ENCODE measurements around the gene LYPD6B.

LYPD6B gene

DNA sequence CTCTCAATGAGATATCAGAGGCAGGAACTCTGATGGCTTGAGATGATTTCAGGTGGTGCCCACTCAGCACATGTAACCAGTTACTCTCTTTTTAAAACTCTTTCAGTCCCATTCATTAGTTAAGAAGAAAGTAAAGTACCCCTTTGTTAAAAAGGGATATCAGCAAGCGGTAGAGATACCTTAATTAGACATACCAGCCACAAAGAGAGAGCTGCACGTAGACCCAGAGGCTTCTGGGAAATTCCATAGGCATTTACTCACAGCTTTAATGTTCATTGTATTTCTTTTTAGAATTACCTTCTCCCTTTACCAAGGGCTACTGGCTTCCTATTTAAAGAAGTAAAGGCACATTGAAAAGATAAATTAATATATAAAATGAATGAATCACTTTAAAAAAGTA, 63.3 kb downstream of the LYPD6B start:
- peaks cover 0 to 7% of the 10 kb centered on the region in 2 donors for H3K27me3 Mint-ChIP-seq
- no peak overlapping the region for H3K27ac Mint-ChIP-seq
- ATAC-seq (replicated peaks): no peak
- H3K4me1 Mint-ChIP-seq (ENCODE audit: low read depth in 2 of 2): no peaks in the 10 kb centered on the region
- no peaks in the 10 kb centered on the region for H3K9me3 Mint-ChIP-seq
- DNase-seq: no peak
- no peak overlapping the region for H3K4me3 Mint-ChIP-seq
- H3K36me3 Mint-ChIP-seq (ENCODE audit: insufficient read depth): no peaks in the 10 kb centered on the region

DNA sequence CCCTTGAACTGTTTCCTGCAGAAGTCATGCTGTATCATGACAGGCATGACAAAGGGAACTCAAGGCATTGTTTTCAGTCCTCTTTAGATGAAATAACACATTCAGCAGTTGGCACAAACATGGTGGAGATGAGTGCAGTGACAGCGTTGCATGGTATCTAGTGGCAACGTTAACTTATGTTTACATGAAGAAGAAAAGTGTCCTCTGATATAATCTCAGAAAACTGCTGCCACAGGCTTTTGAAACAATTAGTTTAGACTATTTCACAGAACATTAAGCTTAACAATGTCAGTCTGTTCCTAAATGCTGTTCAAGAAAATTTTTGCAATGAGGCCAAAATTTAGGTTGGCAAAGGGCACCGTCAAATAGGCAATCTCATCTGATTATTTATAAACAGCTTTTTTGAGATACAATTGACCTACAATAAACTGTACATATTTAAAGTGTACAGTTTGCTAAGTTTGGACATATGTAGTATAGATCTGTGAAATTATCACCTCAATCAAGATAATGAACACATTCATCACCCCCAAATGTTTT, 64.7 kb downstream of the LYPD6B start:
- Mint-ChIP-seq H3K9me3 (peaks cover 0 to 2% of the 10 kb centered on the region in 2 donors), H3K36me3 (ENCODE audit: insufficient read depth) (no peaks in the 10 kb centered on the region), H3K27me3 (peaks cover 0 to 12% of the 10 kb centered on the region in 2 donors), H3K4me1 (ENCODE audit: low read depth in 2 of 2) (no peaks in the 10 kb centered on the region), H3K4me3 (no peak overlapping the region), H3K27ac (no peak overlapping the region)
- ATAC-seq (replicated peaks) (no peak), DNase-seq (no peak)

DNA sequence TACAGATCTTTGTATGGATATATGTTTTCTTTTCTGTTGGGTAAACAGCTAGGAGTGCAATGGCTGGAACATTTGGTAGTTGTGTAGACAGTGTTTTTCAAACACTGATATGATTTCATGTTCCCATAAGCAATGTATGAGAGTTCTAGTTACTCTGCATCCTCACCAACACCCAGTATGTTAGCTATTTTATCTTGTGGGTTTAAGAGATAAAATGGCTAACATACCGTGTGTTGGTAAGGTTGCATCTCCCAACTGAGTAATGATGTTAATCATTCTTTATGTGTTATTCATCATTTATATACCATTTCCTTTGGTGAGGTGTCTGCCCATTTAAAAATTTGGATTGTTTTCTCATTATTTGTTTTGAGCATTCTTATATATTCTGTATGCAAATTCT, 65.7 kb downstream of the LYPD6B start:
- no peaks in the 10 kb centered on the region for H3K4me1 Mint-ChIP-seq (ENCODE audit: low read depth in 2 of 2)
- ATAC-seq (replicated peaks) (no peak), DNase-seq (no peak)
- peaks cover 0 to 3% of the 10 kb centered on the region in 2 donors for H3K9me3 Mint-ChIP-seq
- no peaks in the 10 kb centered on the region for H3K36me3 Mint-ChIP-seq (ENCODE audit: insufficient read depth)
- no peak overlapping the region for H3K4me3 Mint-ChIP-seq
- H3K27me3 Mint-ChIP-seq: peaks cover 0 to 16% of the 10 kb centered on the region in 2 donors
- no peak overlapping the region for H3K27ac Mint-ChIP-seq

DNA sequence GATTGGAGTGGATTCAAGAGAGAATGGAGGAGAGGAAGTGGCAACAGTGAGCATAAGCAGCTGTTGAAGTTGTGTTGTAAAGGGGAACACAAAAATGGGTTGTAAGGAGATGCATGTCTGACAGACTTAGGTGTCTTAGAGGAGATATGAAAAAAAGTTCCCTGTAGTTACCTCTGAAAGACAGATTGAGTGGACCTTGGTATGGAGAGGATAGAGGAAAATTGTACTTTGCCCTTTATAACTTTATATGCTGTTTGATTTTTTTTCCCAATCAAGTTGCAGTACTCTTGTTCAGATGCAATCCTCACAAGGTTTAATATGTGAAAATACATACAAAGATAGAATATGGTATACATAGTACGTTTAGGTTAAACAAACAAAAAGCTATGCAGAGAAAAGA, 73.6 kb downstream of the LYPD6B start:
- Mint-ChIP-seq H3K4me3 (no peak overlapping the region), H3K36me3 (ENCODE audit: insufficient read depth) (no peaks in the 10 kb centered on the region), H3K9me3 (peaks cover 0 to 5% of the 10 kb centered on the region in 2 donors), H3K27me3 (peaks cover 0 to 10% of the 10 kb centered on the region in 2 donors), H3K4me1 (ENCODE audit: low read depth in 2 of 2) (no peaks in the 10 kb centered on the region), H3K27ac (no peak overlapping the region)
- ATAC-seq (replicated peaks) (no peak), DNase-seq (no peak)

DNA sequence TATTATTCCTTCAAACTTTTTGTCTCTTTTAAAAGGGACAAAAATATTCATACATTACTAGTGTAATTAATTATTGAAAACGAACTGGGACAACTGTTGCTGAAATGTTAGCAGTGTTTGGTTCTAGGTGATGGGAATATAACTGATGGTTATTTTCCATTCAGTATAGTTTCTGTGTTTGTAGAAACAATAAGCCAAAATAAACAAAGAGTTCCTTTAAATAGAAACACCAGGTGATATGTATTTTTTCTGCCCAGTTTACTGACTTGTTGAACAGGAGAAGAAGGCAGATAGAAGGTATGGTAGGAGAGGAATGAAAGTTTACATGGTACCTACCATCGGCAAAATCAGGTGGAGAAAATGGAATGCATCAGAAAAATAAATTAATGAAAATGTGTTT, 74.2 kb downstream of the LYPD6B start:
- Mint-ChIP-seq H3K9me3 (peaks cover 0 to 5% of the 10 kb centered on the region in 2 donors), H3K36me3 (ENCODE audit: insufficient read depth) (no peaks in the 10 kb centered on the region), H3K4me3 (no peak overlapping the region), H3K4me1 (ENCODE audit: low read depth in 2 of 2) (no peaks in the 10 kb centered on the region), H3K27me3 (peaks cover 0 to 9% of the 10 kb centered on the region in 2 donors), H3K27ac (no peak overlapping the region)
- ATAC-seq (replicated peaks) (no peak), DNase-seq (no peak)

DNA sequence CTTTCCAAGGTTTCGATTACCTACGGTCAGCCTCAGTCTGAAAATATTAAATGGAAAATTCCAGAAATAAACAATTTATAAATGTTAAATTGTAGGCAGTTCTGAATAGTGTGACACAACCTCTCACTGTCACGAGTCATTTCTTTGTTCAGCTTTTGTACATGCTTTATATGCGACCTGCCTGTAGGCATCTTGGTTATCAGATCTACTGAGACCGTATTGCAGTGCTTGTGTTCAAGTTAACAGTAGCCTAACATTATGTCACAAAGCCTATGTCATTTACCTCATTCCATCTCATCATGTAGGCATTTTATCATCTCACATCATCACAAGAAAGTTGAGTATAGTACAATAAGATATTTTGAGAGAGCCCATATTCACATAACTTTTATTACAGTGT, 77.3 kb downstream of the LYPD6B start:
- Mint-ChIP-seq H3K27me3 (no peaks in the 10 kb centered on the region), H3K27ac (no peak overlapping the region), H3K9me3 (peaks cover 0 to 2% of the 10 kb centered on the region in 2 donors), H3K4me1 (ENCODE audit: low read depth in 2 of 2) (no peaks in the 10 kb centered on the region), H3K4me3 (no peak overlapping the region), H3K36me3 (ENCODE audit: insufficient read depth) (no peaks in the 10 kb centered on the region)
- ATAC-seq (replicated peaks) (no peak), DNase-seq (no peak)

DNA sequence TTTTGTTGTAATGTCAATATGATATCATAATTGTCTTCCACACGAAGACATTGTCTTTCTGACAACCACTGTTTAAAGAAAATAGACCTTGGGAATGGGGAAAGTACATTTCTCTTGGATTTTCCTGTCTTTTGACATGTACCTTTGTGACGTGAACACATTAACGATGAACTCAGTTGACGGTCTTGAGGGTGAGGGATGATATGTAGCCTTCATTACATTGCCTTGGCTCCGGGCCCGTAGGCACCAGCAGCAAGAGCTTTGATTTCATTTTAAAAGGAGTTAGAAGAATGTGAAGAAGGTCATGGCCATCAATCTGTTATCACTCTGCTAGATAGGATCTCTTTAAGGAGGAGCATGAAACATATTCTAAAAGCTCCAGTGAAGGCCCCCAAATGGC, 80.9 kb downstream of the LYPD6B start:
- Mint-ChIP-seq H3K4me3 (no peak overlapping the region), H3K27ac (no peak overlapping the region), H3K27me3 (peaks cover 0 to 9% of the 10 kb centered on the region in 2 donors), H3K4me1 (ENCODE audit: low read depth in 2 of 2) (no peaks in the 10 kb centered on the region), H3K36me3 (ENCODE audit: insufficient read depth) (no peaks in the 10 kb centered on the region), H3K9me3 (peaks cover 0 to 3% of the 10 kb centered on the region in 2 donors)
- ATAC-seq (replicated peaks) (no peak), DNase-seq (no peak)

DNA sequence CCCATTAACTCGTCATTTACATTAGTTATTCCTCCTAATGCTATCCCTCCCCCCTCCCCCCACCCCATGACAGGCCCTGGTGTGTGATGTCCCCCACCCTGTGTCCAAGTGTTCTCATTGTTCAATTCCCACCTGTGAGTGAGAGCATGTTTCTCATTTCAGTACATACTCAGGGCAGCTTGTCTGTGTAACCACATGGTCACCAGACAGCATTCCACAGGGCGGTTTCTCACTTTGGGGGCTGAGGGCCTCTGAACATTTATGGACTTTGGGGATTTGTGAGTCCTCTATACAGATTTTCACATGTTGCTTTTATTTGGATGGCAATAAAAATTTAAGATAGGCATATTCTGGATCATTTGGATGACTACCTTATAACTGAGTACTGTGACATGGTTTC, 84.0 kb downstream of the LYPD6B start:
- no peak overlapping the region for H3K4me3 Mint-ChIP-seq
- no peaks in the 10 kb centered on the region for H3K4me1 Mint-ChIP-seq (ENCODE audit: low read depth in 2 of 2)
- H3K9me3 Mint-ChIP-seq: peaks cover 0 to 1% of the 10 kb centered on the region in 2 donors
- H3K27me3 Mint-ChIP-seq: peaks cover 9 to 19% of the 10 kb centered on the region in 2 donors
- H3K36me3 Mint-ChIP-seq (ENCODE audit: insufficient read depth): no peaks in the 10 kb centered on the region
- ATAC-seq (replicated peaks) (no peak), DNase-seq (no peak)
- no peak overlapping the region for H3K27ac Mint-ChIP-seq

DNA sequence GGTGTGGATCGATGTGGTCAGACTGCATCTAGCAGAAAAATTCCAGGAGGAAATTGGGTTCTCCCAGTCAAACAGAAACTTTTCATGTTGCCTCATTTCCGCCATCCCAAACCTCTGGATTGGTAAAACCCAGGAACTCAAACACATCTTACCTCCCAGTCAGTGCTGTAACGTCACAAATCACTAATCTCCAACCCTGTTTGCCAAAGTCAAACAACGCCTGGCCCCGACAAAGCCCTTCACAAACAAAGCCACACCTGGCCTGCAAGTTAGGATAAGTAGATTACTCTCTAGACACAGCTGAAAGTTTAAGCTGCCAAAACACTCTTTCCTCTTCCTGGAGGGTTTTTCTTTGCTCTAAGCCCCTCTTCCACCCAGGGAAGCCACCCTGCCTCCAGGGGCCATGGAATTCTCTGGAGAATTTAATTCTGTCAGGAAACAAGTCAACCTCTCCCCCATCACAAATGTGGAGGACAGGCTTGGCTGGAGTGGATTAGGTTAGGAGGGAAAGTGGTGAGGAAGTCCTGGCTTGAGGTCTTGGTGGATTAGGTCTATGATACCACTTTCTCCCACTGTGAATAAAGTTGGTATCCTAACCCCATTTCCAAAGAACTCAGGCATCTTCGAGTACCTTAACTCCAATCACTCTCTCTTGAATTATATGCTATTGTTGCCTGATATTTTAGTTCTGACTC, 86.7 kb downstream of the LYPD6B start:
- DNase-seq (no peak), ATAC-seq (replicated peaks) (no peak)
- Mint-ChIP-seq H3K27me3 (peaks cover 11 to 26% of the 10 kb centered on the region in 2 donors), H3K27ac (no peak overlapping the region), H3K4me3 (no peak overlapping the region), H3K9me3 (peaks cover 0 to 1% of the 10 kb centered on the region in 2 donors), H3K4me1 (ENCODE audit: low read depth in 2 of 2) (no peaks in the 10 kb centered on the region), H3K36me3 (ENCODE audit: insufficient read depth) (no peaks in the 10 kb centered on the region)

DNA sequence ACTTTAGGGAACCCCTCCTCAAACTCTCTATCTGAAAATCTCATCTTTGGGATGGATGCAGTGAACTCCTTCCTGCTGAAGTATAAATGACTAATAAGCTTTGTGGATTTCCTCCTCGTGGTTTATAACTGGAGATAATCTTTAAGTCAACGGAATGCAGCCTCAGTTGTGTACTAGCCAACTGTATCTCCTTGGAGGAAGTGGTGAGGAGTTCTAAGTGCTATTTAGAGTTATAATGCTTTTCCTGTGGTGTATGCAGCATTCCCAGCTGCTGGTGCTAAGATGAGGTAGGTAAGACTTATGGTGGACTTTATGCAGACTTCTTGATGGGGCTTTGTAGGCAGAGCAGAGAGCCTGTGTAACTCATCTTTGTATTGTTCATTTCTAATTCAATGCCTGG, 90.9 kb downstream of the LYPD6B start:
- Mint-ChIP-seq H3K9me3 (no peaks in the 10 kb centered on the region), H3K27ac (no peak overlapping the region), H3K36me3 (ENCODE audit: insufficient read depth) (peaks cover 2% of the 10 kb centered on the region), H3K4me1 (ENCODE audit: low read depth in 2 of 2) (no peaks in the 10 kb centered on the region), H3K4me3 (no peak overlapping the region), H3K27me3 (peaks cover 27 to 39% of the 10 kb centered on the region in 2 donors)
- no peak for ATAC-seq (replicated peaks)
- DNase-seq: no peak

DNA sequence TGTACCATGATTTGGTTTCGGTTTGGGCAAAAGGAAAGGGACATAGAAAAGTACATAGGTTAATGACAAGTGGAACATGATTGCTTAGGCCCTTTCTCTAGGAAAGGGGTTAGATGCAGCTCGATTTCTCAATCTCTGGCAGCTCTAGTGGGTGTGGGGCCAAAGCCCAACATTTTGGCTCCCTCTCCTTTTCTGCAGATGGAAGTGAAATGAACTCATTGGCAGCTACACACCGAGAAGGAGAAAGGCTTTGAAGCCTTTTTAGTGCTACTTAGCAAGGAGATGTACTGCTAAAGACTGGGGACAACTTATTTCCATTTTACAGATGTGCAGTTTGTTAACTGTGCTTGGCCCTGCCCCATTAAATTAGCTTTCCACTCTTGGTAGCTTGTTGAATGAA, 93.8 kb downstream of the LYPD6B start:
- Mint-ChIP-seq H3K27me3 (peaks cover 21 to 31% of the 10 kb centered on the region in 2 donors), H3K4me3 (no peak overlapping the region), H3K9me3 (no peaks in the 10 kb centered on the region), H3K36me3 (ENCODE audit: insufficient read depth) (peaks cover 2% of the 10 kb centered on the region), H3K27ac (no peak overlapping the region), H3K4me1 (ENCODE audit: low read depth in 2 of 2) (no peaks in the 10 kb centered on the region)
- ATAC-seq (replicated peaks) (no peak), DNase-seq (no peak)

DNA sequence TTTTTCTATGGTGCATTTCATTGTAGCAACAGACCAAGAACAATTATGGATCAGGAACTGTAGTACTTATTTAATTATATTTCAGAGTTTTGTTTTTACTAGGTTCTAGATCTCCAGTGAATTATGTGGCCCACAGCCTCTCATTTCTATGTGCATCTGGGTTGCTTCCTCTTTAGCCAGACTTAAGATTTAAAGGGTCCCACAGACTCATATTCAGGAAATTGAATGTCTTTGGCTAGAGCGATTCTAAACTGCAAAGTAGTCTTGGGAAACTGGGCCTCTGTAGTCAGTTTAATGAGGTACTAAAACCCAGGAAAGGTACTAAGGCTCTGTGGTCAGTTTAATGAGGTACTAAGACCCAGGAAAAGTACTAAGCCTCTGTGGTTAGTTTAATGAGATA, 94.4 kb downstream of the LYPD6B start:
- H3K36me3 Mint-ChIP-seq (ENCODE audit: insufficient read depth): peaks cover 2% of the 10 kb centered on the region
- ATAC-seq (replicated peaks) (no peak), DNase-seq (no peak)
- no peak overlapping the region for H3K4me3 Mint-ChIP-seq
- no peaks in the 10 kb centered on the region for H3K9me3 Mint-ChIP-seq
- H3K27ac Mint-ChIP-seq: no peak overlapping the region
- no peaks in the 10 kb centered on the region for H3K4me1 Mint-ChIP-seq (ENCODE audit: low read depth in 2 of 2)
- peaks cover 17 to 31% of the 10 kb centered on the region in 2 donors for H3K27me3 Mint-ChIP-seq

DNA sequence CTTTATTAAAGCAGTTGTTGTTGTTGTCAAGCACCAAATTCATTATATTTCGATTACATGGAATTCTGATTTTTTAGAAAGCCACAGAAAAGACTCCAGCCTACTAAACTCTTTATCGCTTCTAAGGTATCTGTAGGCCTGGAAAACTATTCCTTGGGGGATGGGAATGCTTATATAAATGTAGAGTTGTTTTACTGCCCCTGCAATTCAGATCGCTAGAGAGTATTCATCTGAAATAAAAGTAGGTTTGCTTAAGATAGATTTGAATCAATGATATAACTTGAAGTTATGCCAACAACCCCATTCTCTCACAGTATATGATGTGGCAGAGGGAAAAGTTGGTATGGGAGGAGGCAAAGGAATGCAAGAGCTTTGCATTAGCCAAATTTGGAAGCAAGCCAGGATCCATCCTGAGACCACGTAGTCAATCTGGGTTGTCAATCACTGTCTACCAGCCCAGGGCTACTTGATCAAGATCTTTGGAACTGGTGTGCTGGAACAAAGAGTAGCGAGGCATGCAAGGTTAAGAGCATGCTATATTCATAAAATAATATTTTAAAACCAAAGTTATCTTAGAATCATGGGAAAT, 95.9 kb downstream of the LYPD6B start:
- H3K4me1 Mint-ChIP-seq (ENCODE audit: low read depth in 2 of 2): no peaks in the 10 kb centered on the region
- DNase-seq (no peak), ATAC-seq (replicated peaks) (no peak)
- no peaks in the 10 kb centered on the region for H3K9me3 Mint-ChIP-seq
- no peak overlapping the region for H3K4me3 Mint-ChIP-seq
- peaks cover 17 to 24% of the 10 kb centered on the region in 2 donors for H3K27me3 Mint-ChIP-seq
- H3K27ac Mint-ChIP-seq: no peak overlapping the region
- peaks cover 2% of the 10 kb centered on the region for H3K36me3 Mint-ChIP-seq (ENCODE audit: insufficient read depth)

DNA sequence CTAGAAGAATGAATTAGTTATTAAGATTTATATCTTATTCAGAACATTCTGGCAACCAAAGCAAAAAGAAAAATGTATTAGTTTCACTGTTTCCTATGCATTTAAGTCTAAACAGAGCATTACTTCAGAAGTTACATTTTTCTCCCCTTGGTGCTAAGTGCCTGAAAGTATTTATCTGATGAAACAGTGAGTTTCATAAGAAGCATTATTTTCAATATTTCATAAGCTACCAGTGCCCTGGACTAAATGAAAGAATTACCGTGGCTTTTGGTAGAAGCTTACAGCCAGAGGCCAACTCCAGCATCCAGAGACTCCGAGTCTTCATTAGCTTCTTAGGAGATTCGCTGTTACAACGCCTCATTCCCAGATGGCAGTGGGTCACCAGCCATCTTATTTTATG, 97.6 kb downstream of the LYPD6B start:
- no peak for ATAC-seq (replicated peaks)

More for the DNA sequence above, 97.6 kb downstream of the LYPD6B start:
- Mint-ChIP-seq H3K4me1 (ENCODE audit: low read depth in 2 of 2) (no peaks in the 10 kb centered on the region), H3K27me3 (peaks cover 19 to 26% of the 10 kb centered on the region in 2 donors), H3K27ac (no peak overlapping the region), H3K9me3 (no peaks in the 10 kb centered on the region), H3K36me3 (ENCODE audit: insufficient read depth) (peaks cover 2% of the 10 kb centered on the region), H3K4me3 (no peak overlapping the region)
- no peak for DNase-seq
